NCI-H345 treated with DMSO at 0.1 percent for 48 hours (cell line): ENCODE results near the gene EBI3.
A peak's percentile ranks its signal among the peaks of the same experiment; 100 is the strongest.
"Not testable (repeated sequence)": the region's sequence is repeated elsewhere in the genome, so short reads cannot be mapped to it uniquely, and the experiment has no call there.

Source experiments
- DNase-seq: peaks from one replicate; lab custom pipeline; 2025; ENCODE audit not compliant: unreplicated experiment; lab: John Stamatoyannopoulos, UW

Gene EBI3

DNA sequence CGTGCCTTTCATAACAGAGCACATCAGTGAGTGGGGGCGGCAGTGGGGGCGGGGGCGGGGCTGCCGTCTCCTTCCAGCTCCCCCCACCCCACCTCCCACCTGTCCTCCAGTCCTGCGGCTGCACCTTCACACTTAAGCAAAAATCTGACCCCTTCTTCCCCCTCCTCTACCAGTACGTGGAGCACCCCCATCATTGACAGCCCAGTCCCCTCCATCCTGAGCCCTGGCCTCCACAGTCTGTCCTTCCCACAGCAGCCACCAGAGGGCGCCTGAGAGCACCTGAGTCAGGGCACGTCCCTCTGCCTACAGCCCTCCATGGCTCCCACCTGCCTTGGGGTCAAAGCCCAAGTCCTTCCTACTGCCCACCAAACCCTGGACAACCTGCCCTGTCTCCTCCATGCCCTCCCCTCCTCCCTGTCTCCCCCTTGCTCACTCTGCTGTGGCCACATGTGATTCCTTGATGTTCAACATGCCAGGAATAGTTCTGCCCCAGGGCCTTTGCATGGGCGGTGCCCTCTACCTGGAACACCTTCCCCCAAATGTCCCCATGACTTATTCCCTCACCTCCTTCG lies 4.0 kb downstream of the EBI3 start:
- no peak for DNase-seq

DNA sequence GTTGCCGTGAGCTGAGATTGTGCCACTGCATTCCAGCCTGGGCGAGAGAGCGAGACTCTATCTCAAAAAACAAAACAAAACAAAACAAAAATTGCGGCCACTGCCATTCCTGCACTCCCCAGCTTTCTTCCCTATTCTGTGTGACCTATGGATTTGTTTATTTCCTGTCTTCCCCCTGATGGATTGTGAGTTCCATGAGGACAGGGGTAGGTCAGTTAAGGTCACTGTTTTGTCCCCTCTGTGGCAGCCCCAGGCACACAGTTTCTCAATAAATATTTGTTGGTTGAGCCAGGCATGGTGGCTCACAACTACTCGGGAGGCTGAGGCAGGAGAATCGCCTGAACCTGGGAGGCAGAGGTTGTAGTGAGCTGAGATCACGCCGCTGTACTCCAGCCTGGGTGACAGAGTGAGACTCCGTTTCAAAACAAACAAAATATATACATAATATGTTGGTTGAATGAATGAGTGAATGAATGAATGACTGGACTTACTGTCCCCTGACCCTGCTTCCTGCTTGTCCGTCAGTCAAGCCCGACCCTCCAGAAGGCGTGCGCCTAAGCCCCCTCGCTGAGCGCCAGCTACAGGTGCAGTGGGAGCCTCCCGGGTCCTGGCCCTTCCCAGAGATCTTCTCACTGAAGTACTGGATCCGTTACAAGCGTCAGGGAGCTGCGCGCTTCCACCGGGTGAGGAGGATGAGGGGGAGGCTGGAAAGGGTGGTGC lies 5.0 kb downstream of the EBI3 start:
- DNase-seq: no peak

GRCh38 chr19:4234862-4235201 lies 5.5 kb downstream of the EBI3 start:
- no peak for DNase-seq

DNA sequence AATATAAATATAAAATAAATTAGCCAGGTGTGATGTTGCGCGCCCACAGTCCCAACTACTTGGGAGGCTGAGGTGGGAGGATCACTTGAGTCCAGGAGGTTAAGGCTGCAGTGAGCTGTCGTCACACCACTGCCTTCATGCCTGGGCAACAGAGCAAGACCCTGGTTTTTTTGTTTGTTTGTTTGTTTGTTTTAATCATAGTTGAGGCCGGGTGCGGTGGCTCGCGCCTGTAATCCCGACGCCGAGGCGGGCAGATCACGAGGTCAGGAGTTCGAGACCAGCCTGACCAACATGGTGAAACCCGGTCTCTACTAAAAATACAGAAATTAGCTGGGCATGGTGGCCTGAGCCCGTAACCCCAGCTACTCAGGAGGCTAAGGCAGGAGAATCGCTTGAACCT lies 8.2 kb downstream of the EBI3 start:
- DNase-seq: not testable (repeated sequence)

DNA sequence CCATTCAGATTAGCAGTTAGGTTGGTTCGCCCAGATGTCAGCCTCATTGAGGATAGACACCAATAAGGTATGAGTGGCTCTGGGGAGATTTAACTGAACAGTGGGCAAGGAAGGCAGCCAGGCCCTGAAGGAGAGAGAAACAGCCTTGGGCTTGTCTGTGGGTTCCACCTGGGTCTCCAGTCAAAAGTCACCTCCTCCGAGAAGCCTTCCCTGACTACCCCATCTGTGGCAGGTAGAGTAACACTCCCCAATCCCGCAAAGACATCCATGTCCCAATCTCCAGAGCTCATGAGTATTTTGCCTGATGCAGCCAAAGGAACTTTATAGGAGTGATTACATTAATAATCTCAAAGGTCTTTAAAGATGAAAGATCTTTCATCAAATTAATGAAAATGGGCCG lies 9.5 kb downstream of the EBI3 start:
- DNase-seq: no peak

- DNase-seq: no peak
Measured at GRCh38 chr19:4241824-4242430, 12.6 kb downstream of the EBI3 start.

DNA sequence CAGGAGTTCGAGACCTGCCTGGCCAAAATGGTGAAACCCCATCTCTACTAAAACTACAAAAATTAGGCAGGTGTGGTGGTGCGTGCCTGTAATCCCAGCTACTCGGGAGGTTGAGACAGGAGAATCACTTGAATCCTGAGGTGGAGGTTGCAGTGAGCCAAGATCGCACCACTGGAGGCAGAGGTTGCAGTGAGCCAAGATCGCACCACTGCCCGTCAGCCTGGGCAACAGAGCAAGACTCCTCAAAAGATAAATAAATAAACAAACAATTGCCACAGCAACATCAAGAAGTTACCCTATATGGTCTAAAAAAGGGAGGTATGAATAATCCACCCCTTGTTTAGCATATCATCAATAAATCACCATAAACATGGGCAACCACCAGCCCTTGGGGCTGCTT lies 16.6 kb downstream of the EBI3 start:
- DNase-seq: not testable (repeated sequence)

GRCh38 chr19:4246767-4247593 lies 17.7 kb downstream of the EBI3 start, which contains the start of gene YJU2:
Gene YJU2 (plus strand): TSS chr19:4247080. CDS start chr19:4247147, 67 bp downstream.
- peak; percentile 98 for DNase-seq

GRCh38 chr19:4256563-4256962 lies 27.2 kb downstream of the EBI3 start:
- DNase-seq: no peak

DNA sequence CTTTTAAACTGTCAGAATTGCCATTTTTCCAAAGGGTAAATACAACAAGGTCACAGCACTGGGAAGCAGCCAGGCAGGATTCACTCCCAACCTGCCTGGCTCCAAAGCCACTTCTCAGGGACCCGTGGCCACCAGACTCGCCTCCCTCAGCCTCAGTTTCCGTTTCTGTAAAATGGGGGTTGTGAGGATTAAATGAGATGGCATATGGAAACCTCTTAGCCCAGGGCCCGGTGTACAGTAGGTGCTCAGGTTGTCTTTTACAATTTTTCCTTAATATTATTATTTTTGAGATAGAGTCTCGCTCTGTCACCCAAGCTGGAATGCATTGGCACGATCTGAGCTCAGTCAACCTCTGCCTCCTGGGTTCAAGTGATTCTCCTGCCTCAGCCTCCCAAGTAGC lies 27.7 kb downstream of the EBI3 start:
- DNase-seq: no peak

DNA sequence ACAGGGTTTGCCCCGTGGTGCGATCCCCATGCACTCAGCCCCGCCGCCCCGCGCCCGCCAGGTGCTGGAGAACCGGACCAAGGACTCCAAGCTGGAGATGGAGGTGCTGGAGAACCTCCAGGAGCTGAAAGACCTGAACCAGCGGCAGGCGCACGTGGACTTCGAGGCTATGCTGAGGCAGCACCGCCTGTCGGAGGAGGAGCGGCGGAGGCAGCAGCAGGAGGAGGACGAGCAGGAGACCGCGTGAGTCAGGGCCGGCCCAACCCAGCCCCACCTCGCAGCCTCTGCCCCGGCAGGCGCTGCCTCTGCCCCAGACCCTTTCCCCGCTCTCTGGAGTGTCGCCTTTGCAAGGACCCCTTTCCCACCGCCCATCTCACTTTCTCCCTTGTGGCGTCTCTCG lies 28.9 kb downstream of the EBI3 start:
- no peak for DNase-seq

DNA sequence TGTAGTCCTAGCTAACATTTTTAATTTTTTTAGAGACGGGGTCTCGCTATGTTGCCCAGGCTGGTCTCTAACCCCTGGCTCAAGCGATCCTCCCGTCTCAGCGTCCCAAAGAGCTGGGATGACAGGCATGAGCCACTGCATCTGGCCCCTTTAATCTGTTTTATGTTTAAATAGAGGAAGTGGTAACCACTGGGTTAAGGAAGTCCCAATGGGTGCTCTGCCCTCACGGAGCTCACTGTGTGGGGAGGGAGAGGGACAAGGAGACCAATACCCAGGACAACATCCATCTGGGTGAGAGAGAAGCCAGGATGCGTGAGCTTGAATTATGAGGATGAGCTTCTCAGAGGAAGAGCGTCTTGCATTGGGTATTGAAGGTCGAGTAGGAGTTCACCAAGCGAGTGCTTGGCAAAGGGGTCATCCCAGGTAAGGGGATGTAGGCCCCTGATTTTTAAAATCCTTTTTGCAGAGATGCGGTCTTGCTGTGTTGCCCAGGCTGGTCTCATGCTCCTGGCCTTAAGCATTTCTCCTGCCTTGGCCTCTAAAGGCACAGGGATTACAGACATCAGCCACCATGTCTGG lies 31.4 kb downstream of the EBI3 start:
- DNase-seq: no peak

DNA sequence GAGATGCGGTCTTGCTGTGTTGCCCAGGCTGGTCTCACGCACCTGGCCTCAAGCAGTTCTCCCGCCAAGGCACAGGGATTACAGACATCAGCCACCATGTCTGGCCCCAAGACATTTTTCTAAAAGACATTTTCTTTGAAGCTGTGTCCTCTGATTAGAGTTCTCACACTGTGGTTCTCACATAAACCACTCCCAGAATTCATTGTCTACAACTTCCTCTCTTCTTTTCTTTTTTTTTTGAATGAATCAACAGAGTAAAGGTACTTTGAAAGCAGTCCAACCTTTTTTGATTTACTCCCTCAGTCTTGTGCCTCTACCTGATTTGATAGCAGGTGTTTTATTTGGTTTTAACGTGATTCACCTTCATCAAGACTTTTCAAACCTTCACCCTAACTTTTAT lies 35.5 kb downstream of the EBI3 start:
- DNase-seq: no peak

GRCh38 chr19:4266253-4267000 lies 37.1 kb downstream of the EBI3 start:
- DNase-seq: no peak

GRCh38 chr19:4267101-4267900 lies 38.0 kb downstream of the EBI3 start:
- no peak for DNase-seq

DNA sequence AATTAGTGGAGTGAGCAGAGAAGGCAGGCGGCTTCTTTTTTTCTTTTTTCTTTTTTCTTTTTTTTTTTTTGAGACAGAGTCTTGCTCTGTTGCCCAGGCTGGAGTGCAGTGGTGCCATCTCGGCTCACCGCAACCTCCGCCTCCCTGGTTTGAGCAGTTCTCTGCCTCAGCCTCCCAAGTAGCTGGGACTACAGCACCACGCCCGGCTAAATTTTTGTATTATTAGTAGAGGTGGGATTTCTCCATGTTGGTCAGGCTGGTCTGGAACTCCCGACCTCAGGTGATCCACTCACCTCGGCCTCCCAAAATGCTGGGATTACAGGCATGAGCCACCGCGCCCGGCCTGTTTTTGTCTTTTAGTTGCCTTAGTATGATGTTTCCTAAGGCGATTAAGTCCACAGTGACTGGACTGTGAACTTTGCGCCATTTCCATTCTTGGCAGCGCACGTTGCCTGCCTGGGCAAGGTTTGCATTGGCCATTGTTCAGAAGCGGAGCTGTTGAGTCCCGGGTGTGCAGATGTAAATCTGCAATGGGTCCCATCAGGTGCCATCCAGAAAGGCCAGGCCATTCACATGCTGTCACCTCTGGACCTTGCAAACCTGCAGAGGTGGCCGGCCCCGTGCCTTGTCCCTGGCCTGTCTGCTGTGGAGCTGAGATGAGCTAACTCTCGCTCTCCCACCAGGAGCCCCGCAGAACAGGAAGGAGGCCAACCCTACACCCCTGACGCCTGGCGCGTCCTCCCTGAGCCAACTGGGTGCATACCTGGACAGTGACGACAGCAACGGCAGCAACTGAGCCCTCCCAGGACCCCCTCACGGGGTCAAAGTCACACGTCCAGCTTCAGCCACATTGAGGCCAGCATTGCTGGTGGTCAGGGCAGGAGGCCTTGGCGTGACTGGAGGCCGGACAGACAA lies 38.8 kb downstream of the EBI3 start:
- DNase-seq: no peak

- no peak for DNase-seq
Measured at GRCh38 chr19:4268816-4269430, 39.6 kb downstream of the EBI3 start.

GRCh38 chr19:4272894-4273293 lies 43.6 kb downstream of the EBI3 start:
- no peak for DNase-seq
